AG09309 (cell line): ENCODE data around the gene MCHR2.

ENCODE experiments used
- DNase-seq: peaks from one replicate; pipeline ENCODE4 v3.0.0-alpha.2; 2010; ENCODE audit warnings: low read depth
- H3K4me3 ChIP-seq: 2 replicates; pipeline ENCODE4 v1.5.1; 2011; ENCODE audit warnings: mild to moderate bottlenecking, low read depth, low read length, moderate library complexity; ENCODE audit not compliant: control insufficient read depth
- TF ChIP-seq, protein P1 (sequence below): IDR thresholded peaks from 2 replicates; pipeline ENCODE4 v1.5.1; 2011; ENCODE audit warnings: mild to moderate bottlenecking, low read depth, low read length, inconsistent platforms; ENCODE audit not compliant: insufficient read depth, control insufficient read depth; ENCODE audit errors: missing control alignments

Gene MCHR2

DNA sequence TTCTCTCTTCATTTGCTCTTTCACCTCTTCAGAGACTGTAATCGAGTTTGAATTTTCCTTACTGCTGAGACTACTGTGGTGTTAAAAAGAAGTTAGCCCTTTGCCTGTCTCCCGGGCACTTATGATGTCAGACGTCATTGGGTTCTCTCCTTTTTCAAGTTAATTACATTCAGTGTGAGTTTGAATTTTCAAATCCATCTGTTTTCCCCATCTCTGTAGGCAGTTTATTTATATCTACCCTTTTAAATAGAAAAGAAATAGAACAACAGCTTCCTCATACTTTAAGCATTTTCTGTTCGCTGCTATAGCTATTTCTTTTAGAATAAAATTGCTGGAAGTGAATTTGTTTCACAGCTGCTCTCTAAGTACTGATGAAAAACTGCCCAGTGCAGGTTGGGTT is 81.4 kb downstream of the MCHR2 start:
- H3K4me3 ChIP-seq: no peak overlapping the region
- no peak for DNase-seq
- TF ChIP-seq, protein P1, sequence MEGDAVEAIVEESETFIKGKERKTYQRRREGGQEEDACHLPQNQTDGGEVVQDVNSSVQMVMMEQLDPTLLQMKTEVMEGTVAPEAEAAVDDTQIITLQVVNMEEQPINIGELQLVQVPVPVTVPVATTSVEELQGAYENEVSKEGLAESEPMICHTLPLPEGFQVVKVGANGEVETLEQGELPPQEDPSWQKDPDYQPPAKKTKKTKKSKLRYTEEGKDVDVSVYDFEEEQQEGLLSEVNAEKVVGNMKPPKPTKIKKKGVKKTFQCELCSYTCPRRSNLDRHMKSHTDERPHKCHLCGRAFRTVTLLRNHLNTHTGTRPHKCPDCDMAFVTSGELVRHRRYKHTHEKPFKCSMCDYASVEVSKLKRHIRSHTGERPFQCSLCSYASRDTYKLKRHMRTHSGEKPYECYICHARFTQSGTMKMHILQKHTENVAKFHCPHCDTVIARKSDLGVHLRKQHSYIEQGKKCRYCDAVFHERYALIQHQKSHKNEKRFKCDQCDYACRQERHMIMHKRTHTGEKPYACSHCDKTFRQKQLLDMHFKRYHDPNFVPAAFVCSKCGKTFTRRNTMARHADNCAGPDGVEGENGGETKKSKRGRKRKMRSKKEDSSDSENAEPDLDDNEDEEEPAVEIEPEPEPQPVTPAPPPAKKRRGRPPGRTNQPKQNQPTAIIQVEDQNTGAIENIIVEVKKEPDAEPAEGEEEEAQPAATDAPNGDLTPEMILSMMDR: no peak

DNA sequence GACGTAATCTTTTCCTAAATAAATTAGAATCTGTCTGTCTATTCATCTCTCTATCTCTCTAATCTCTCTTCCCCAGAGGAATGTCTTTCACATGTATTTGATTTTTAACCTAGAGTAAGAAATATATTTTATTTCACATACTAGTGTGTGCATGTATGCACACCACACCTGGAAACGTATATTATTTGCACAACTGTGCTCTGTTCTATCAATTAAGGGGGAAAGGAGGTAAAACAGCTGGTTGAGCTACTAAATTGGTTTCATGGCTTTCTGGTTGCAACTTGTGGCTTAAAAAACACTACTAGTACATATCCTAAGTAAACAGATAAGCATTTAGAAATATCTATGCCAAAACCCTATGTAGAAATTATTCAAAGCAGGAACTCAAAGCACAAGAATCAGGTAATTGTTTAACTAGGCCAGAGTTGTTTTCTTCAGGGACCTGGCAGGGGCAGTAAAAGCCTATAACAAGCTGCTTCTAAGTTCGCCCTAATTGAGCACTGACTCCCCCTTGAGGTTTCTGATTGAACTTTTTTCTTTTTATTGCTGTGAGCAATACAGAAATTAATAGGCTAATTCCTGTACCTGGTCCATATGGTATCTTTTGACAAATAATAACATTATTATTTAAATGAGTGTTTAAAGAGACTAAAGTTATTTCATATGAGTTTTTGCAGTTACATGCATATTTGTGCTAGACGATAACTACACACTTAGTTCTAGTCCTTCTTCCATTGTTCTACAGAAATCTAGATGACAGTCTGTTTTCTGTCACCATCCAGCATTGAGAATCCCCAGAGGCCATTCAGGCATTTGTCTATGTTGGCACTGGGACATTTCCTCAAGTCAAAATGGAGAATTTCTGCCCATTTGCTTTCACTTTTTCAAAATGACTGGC is 88.6 kb downstream of the MCHR2 start:
- peak; percentile 40 for DNase-seq
- TF ChIP-seq, protein P1: peak; percentile 75
- no peak overlapping the region for H3K4me3 ChIP-seq

DNA sequence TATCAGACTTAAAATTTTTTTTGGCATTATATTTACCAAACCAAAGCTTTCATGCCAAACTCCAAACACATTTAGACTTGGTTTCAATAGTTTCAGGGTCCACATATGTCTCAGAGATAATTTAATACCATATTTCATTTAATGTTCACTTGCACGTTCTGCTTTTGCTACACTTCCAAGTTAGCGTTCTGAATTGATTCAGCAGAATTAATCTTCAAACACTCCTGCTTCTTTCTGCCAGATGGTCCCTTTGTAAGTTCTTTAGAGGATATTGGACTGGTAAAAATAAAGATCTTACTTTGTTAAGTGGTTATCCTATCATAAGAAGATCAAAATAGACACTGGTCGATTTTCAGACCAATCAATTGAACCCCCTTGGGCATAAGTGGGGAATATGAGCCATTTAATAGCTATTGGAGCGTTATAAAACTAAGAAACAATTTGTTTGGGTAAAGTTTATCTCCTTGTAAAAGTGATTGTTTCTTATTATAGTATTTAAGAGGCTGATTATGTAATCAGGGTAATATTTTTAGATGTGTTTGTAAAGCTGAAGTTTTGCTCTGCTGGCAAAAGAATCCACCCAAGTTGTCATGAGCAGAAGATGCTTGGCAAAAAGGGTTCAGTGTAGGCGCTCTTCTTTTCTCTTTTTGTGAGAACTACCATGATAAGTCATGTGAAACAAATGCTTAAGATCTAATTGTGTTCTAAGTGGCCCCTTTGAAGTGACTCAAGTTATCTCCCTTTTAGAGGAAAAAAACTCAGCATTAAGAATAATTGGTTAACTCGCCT is 92.2 kb downstream of the MCHR2 start:
- DNase-seq: no peak
- TF ChIP-seq, protein P1: no peak
- no peak overlapping the region for H3K4me3 ChIP-seq

DNA sequence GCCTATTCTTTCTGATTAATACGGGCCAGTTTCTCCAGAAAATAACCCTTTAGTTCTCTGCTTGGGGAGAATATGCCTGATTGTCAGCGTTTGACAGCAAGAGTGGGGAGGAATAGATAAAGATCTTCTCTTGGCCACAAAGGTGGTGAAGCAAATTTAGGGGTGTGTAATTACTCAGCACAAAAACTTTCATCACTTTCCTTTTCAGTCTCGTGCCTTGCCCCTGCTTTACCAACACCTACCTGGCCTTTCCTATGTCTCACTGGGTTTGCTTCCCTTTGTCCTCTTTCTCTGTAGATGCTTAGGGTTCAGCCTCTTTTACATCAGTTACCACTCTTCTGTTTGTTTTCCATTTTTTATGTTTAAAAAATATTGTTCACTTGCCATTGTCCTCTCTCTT is 99.2 kb downstream of the MCHR2 start:
- no peak overlapping the region for H3K4me3 ChIP-seq
- DNase-seq: no peak
- TF ChIP-seq, protein P1: no peak

DNA sequence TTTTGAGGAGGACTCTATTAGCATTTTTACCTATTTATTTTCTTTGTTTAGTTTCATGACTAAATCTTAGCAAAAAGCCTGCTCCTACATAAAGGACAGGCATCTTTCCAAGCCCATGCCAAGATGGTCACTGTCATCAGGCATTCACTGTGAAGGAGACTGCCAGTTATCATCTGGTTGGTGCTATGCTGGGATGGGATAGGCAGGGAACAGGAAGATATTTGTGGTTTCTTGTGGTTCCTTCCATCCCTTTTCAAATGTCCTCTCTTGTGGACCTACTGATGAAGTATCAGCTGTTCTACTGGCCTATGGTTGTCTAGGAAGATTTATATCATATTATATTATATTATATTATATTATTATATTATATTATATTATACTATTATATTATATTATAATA is 107.0 kb downstream of the MCHR2 start:
- TF ChIP-seq, protein P1: no peak
- DNase-seq: no peak
- H3K4me3 ChIP-seq: no peak overlapping the region

DNA sequence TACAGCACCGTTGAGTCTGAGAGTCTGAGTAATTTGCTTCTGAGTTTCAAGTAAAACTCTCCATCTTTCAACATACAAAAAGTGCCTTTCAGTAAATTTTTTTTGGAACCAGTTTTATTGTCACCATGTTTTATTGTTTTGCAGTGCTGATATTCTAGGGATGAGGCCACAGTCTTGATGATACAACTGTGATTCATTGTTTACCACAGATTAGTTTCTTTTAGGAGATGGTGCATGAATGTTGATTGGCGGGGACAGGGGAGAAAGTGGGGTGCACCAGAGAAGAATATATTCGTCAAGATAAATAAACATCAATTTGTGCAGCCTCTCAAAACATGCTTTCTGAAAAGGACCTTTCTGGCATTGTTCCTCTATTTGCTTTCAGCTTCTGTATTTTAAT is 109.0 kb downstream of the MCHR2 start:
- TF ChIP-seq, protein P1: no peak
- H3K4me3 ChIP-seq: no peak overlapping the region
- no peak for DNase-seq
